ENCODE data around the gene GRAMD2A.
A peak's percentile ranks its signal among the peaks of the same experiment; 100 is the strongest.

The GRAMD2A gene

DNA sequence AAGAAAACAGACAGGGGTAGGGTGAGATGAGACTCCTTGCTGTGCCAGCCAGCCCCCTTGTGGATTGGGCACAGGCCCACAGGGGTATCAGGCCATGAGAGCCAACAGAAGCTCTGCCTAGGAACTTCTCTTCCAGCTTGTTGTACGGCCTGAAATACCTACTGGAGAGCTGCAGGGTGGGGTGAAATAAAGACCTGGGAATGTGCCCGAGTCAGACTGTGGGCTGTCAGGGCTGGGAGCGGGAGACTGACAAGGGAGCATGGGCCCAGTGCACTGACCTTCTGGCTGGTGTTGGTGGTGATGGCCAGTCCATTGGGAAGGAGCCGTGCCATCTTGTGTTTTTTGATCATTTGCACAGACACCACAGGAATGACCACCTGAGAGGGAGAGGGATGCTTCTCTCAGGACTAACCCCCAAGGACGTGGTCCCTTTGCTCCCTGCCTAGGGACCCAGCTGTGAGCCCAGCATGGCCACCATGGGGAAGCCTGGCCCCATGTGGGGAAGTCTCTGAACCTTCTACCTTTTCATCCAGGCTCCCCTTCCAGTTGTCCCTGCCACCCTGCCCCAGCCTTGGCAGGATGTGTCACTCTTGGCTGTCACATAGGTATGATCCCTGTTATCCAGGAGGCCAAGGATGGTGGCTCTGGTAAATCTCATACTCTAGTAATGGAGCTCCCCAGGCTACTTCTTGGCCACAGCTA lies 30.7 kb downstream of the GRAMD2A start:
- no peak for DNase-seq

DNA sequence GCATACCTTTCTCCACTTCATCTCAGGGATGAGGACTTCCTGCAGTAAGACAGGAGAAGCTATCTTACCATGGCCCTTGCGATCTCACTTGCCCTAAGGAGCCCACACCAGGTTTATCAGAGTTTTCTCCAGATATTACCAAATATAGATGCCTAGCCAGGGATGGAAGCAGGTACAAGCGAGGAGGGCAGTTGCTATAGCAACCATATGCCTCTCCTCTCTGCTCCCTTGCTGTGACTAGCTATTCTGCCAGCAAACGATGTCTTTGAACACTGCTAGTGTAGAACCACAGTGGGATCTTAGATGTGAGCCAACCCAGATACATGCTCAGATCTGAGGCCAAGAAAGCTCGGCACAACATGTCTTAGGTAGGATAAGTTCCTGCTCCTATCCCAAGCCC lies 33.9 kb downstream of the GRAMD2A start:
- no peak for DNase-seq

- no peak for DNase-seq
Observed at GRCh38 chr15:72162569-72162968, 35.0 kb downstream of the GRAMD2A start.

DNA sequence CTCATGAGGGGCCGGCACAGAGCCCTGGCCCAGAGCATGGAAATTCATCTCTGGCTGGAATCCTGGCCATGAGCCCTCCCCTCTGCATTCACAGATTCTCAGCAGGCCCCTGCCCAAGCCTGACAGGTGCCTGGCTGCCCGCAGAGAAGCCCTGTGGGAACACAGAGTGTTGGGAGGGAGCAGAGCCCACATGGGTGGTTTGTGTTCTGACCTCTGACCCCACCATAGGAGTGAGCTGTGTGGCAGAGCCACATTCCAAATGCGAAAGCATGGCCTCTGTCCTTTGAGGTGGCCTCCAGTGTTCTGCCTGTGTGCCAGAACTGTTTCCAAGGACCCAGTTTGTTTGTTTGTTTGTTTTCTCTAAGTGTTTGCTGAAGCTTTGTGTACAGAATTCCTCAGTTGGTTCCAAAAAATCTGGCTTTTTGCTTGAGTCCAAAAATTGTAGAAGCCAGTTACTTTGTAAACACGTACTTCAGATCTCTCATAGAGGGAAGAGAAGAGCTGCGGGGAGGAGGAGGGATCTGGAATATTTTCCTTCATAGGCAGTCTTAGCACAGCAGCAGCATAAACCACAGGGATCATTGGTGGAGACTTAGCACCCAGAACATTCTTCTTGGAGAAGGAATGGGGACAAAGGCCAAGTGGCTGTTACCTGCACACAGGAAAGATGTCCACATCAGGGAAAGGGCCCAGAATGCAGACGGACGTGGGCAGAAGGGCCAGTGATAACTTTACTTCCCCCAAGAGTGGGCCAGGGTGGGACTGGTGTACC lies 36.0 kb downstream of the GRAMD2A start:
- no peak for DNase-seq

GRCh38 chr15:72160696-72161245 lies 36.8 kb downstream of the GRAMD2A start:
- DNase-seq = no peak

DNA sequence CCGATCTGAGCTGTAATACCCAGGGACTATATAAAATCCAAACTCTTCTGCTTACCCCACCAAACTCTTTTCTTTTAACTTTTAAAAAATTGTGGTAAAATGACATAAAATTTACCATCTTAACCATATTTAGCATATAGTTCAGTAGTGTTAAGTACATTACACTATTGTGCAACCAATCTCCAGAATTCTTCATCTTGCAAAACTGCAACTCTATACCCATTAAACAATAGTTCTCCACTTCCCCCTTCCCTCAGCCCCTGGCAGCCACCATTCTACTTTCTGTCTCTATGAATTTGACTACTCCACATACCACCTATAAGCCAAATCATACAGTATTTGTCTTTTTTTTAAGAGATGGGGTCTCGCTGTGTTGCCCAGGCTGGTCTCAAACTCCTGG lies 40.7 kb downstream of the GRAMD2A start:
- no peak for DNase-seq

DNA sequence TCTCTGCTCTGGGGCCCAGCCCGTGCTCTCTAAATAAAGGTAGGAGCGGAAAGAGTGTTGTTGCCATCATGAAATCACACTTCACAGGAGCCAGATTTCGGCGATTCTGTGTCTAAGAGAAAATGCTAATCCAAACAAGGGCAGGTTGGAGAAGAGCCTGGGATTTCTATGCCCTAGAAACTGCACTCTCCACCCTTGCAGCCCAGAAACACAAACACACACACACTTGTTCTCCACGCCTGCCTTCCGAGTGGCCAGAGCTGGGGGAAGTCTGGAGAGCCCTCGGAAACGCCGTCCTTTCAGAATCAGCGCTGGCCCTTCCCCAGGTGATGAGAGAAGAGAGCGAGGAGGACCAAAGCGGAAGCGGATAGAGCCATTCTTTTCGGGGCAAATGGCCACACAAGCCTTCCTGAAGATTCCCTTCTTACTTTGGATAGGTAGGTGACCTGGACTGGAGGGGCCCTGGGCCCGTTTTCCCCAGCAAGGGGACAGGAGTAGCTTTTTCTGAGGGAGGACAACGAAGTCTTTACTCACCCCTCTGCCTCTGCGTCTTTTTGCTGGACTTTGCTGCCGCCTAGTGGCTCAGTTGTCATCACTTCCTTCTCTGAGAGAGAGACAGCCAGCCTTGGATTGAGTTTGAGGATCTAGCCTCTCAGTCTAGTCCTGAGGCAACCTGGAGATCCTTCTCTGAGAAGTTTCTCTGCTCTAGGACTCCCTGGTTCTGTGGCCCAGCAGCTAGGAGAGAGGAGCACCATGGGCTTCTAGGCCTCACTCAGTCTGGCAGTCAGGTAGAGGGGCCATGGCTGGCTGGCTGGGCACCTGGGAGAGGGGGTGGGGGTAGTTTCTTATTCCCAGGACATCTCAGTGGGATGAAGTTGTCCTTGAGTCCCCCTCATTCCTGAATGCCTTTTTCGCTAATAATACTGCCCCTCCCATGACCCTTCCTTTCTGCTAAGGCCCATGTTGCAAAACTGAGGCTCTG lies 41.7 kb downstream of the GRAMD2A start:
- no peak for DNase-seq

DNA sequence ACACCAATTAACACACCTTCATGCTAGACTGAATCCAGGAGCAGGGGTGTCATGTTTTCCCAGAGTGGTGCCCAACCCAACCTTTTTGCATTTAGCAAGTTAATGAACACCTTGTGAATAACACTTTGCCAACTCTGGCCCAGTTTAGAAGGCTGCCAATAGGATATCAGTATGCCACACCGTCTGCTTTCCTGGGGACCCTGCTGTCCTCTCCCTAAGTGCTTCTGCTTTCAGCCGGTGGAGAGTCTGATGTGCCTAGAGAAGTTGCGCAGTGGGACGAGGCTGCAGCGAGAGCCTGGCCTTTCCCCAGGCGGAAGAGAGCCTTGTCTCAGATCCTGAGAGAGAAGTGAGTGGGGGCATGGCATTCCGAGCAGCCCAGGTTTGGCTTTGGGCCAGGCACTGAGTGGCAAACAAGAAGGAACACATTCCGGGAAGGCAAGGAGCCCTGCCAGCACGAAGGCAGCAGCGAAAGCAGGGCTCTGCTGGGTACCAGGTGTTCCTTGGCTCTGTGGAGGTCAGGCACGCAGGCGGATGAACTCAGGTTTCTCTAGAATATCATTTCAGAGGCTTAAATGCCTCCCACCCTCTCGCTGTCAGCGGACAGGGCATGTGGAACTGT lies 42.5 kb downstream of the GRAMD2A start:
- DNase-seq = no peak

DNA sequence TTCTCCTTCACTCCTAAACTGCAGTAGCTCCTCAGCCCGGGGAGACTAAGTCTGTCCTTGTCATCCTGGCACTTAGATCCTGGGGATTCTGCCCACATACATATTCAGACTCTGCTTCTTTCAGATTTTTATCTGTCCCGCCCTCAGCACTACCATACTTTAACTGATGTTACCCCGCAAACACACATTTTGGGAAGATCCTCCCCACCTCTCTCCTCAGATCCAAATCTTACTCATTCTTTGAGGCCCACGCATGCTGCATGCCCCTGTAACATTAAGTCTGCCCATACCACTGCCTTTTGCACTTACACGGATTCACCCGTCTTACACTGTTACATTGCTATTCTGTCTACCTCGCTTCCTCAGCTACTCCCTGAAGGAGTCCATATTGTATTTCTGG lies 43.3 kb downstream of the GRAMD2A start:
- no peak for DNase-seq

DNA sequence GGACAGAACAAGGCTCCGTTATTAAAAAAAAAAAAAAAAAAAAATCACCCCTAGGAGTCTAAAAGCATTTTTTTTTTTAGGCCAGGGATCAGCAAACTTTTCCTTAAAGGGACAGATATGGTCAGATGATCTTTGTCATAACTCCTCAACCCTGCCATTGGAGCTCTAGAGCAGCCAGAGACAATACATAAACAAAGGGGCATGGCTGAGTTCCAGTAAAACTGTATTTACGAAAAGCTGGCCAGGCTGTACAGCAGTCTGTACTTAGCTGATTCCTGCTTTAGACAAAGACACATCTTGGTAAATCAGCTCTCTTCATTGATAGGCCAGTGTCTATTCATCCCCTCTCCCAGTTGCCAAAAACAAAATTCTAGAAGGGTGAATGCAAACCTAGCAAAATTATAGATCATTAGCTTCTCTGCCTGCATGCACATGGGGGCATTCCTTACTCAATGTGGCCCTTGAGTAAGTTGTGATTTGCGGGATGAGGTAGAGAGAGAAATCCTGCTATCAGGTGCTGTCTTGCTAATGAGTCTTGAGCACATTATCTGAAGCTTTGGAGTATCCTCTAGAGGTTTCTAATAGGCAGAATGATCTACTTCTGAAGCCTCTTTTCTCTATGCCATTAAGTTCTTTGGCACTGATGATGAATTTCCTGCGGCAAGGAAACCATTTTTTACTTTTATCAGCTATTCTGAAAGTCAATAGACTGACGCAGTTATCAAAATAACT lies 44.2 kb downstream of the GRAMD2A start:
- DNase-seq = no peak

DNA sequence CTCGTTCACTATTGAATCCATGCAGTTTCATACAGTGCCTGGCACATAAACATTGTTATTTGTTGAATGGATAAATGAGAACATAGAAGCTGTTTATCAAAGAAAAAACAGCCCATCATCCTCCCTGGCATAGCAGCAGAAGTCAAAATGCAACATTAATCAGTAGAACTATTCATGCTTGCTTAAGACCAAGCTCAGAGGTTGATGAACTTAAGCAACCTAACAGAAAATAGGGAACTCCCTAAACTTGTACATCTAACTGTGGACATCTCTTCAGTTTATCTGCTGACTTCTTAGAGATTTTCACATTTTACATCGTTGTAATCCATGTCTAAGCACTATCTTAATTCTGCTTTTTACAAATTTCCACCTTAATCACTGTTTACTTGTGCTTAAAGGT lies 50.2 kb downstream of the GRAMD2A start:
- no peak for DNase-seq

- no peak for DNase-seq
Observed at GRCh38 chr15:72146934-72147333, 50.7 kb downstream of the GRAMD2A start.

- DNase-seq = no peak
Observed at GRCh38 chr15:72146221-72146620, 51.4 kb downstream of the GRAMD2A start.

DNA sequence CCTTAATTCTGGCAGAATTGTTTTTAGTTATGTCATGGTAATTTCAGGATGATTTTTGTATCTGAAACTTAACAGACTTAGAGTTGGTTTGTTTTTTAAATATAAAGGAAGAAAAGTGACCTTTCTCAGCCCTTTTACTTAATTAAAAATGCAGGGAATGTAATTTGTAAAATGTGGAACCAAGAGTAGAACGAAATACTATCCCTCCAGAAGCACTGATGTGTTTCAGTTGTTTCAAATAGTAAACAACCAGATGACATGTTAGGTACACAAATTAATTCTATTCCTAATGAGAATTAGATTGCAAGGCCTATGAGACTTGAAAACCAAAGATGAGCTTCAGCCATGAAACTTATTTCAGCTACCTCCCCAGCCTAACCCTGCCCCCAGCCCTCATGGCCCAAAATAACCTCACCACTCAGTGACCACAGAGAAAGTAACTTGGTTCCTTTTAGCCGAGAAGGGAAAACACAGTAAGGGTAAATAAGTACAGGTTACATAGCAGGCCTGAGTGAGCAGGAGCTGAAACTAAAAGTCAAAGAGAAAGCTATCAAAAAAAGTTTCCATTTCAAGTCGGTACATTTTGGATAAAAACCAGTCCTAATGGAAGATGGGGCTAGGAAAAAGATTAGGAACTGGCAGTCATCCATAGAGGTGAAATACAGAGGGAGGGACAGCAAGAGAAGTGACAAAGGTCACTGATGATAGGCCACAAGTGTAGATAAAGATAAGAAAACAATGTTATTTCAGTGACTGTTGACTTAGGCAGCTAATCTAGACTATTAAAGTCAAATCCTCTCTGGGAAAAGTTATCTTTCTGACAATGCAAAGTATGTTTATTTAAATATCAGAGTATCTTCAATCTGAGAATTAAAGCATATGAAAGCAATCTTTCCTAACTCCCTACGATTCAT lies 56.2 kb downstream of the GRAMD2A start:
- DNase-seq = no peak

- no peak for DNase-seq
Observed at GRCh38 chr15:72140088-72140487, 57.5 kb downstream of the GRAMD2A start.

DNA sequence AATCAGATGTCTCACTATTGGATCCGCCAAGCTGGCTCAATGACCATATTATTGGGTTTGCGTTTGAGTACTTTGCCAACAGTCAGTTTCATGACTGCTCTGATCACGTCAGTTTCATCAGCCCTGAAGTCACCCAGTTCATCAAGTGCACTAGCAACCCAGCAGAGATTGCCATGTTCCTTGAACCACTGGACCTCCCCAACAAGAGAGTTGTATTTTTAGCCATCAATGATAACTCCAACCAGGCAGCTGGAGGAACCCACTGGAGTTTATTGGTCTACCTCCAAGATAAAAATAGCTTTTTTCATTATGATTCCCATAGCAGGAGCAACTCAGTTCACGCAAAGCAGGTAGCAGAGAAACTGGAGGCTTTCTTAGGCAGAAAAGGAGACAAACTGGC lies 57.9 kb downstream of the GRAMD2A start:
- no peak for DNase-seq

DNA sequence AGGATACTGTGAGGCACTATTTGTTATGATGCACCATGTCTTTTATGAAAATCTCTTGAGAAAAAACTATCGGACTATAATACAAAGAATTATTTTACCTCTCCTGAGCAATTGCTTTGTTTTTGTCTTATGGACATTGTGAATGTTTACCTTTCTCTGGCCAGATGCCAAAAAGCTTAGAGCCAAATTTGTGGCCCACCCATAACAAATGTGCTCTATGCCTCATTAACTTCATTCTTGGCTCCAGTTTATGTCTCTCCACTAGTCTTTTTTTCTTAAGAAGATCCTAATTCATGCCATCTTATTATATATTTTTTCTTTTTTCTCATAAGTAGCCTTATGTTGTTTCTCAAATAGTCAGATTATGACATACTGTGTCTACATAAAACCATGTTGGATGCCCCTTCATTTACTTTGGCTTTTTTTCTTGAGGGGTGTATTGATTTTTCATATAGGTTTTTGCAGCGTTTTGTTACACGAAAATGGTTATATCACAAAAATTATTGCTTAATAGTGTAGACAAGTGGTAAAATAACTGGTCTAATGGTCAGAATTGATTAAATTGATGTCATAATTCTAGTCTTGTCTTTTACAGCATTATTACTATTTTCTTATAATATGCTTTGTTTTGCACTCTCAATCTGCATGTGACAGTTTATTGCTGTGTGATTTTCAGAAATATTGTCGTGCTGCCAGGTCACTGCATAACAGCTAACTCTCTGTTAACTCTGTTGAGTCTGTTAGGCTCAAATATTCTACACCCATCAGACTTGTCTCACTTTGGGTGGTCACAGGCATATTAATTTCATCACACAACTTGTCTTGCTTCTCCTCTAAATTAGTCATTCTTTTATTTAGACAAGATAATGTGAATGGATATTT lies 61.2 kb downstream of the GRAMD2A start:
- DNase-seq = peak; percentile 54

DNA sequence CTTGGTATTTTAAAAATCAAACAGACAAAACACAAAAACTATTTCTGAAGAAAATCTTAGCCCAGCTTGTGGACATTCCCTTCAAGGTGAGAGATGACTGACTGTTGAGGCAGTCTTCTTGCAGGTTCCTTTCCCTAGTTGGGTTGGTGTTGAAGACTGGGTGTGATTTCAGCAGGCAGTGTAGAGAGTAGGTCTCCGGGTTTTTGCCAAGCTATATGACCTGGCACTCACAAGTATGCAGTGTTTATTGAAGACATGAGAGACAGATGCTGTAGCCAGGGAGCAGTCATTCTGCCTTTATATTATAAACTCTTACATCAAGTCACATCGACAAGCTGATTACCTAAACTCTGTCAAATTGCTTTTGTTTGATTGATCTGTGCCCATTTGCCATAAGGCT lies 61.9 kb downstream of the GRAMD2A start:
- peak; percentile 50 for DNase-seq

- DNase-seq = no peak
Observed at GRCh38 chr15:72133211-72133610, 64.4 kb downstream of the GRAMD2A start.

DNA sequence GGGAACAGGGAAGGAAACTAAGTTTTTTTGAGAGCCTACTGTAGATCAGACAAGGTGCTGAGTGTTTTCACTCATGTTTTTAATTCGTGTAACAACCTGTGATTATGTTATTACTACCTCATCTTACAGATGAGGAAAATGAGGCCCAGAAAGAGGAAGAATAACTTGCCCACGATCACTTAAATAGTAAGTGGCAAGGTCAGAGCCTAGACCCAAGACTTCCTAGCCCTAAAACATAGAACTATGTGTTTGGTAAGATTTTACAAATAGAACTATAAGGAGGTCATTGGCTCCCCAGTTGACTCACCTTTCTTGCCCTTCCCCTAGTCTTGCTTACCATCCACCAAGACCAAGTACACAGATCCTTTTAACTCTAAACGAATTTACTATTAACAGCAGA lies 65.7 kb downstream of the GRAMD2A start:
- DNase-seq = no peak

Measured in NCI-H2081 treated with DMSO at 0.1 percent for 48 hours (cell line).